ENCODE measurements around the gene RNF146.

DNA sequence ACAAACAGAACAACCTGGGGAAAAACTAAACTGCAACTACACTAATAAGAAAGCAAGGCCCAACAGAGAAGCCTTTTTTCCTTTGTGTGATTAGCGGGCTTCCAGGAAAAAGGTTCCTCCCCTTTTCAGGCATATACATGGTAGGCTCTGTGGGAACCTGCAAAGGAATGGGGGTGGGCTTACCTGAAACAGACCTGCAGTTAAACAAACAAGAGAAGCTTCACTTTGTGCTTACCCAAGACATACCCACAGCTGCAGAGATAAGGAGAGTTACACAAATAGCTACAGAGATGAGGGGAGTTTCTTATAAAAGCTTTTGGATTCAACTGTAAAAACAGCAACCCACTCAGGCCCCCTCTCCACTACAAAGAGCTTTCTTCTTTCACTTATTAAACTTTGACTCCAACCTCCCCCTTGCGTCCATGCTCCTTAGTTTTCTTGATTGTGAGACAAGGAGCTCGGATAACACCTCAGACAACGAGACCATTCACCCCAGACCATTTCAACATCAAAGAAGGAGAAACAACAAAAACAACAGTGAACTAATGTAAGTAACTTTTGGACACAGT, 30.9 kb downstream of the RNF146 start:
- TF ChIP-seq POLR2A (IDR thresholded peaks at IDR 0.05): no peak
- TF ChIP-seq, protein P1, sequence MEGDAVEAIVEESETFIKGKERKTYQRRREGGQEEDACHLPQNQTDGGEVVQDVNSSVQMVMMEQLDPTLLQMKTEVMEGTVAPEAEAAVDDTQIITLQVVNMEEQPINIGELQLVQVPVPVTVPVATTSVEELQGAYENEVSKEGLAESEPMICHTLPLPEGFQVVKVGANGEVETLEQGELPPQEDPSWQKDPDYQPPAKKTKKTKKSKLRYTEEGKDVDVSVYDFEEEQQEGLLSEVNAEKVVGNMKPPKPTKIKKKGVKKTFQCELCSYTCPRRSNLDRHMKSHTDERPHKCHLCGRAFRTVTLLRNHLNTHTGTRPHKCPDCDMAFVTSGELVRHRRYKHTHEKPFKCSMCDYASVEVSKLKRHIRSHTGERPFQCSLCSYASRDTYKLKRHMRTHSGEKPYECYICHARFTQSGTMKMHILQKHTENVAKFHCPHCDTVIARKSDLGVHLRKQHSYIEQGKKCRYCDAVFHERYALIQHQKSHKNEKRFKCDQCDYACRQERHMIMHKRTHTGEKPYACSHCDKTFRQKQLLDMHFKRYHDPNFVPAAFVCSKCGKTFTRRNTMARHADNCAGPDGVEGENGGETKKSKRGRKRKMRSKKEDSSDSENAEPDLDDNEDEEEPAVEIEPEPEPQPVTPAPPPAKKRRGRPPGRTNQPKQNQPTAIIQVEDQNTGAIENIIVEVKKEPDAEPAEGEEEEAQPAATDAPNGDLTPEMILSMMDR (IDR thresholded peaks at IDR 0.05): no peak
